Upper lobe of left lung (tissue), 6 donors: ENCODE results near the gene SH3YL1. TPM values are rescaled to one million over a fixed set of nuclear protein-coding genes. Genes with fewer than 3 reads are reported as not detected.
A peak's percentile ranks its signal among the peaks of the same experiment; 100 is the strongest.

Experiments used
- ATAC-seq, 2 donors: fragments of 200-7000 bp; cut with Tn5 transposase; one replicate each; pipeline ENCODE4 v1.9.1; 2022; ENCODE audit warnings: mild to moderate bottlenecking in 2 of 2, moderate library complexity in 2 of 2; ENCODE audit not compliant: low FRiP score in 2 of 2
- DNase-seq, 2 donors: peaks; one replicate each; pipeline ENCODE4 v3.0.0-alpha.2; 2019 to 2020
- H3K27ac ChIP-seq, 4 donors: fragments of 200-600 bp; sonication (generic); one replicate each; pipeline ENCODE4 v1.5.1; 2016 to 2019
- H3K27me3 ChIP-seq, 4 donors: fragments of 200-600 bp; sonication (generic); one replicate each; pipeline ENCODE4 v1.5.1; 2017 to 2019
- H3K36me3 ChIP-seq, 4 donors: fragments of 200-600 bp; sonication (generic); one replicate each; pipeline ENCODE4 v1.5.1; 2016 to 2019
- H3K4me1 ChIP-seq, 4 donors: fragments of 200-600 bp; sonication (generic); one replicate each; pipeline ENCODE4 v1.5.1; 2018 to 2019
- H3K4me3 ChIP-seq, 4 donors: fragments of 200-600 bp; sonication (generic); one replicate each; pipeline ENCODE4 v1.5.1; 2017 to 2019; ENCODE audit warnings: mild to moderate bottlenecking in 2 of 4, moderate library complexity in 1 of 4
- H3K9me3 ChIP-seq, 4 donors: fragments of 200-600 bp; sonication (generic); one replicate each; pipeline ENCODE4 v1.5.1; 2018 to 2019
- EP300 ChIP-seq, 4 donors: sonication (generic); formaldehyde crosslinking; IDR thresholded peaks; one replicate each; pipeline ENCODE4 v1.5.1; 2017; ENCODE audit warnings: antibody characterized with exemption in 4 of 4, control low read depth in 2 of 4
- POLR2A ChIP-seq, 4 donors: fragments of 450-650 bp; IDR thresholded peaks; one replicate each; pipeline ENCODE4 v1.5.1; 2016 to 2017; ENCODE audit warnings: antibody characterized with exemption in 4 of 4, mild to moderate bottlenecking in 2 of 4
- POLR2AphosphoS5 ChIP-seq, 2 donors: sonication (generic); formaldehyde crosslinking; IDR thresholded peaks; one replicate each; pipeline ENCODE4 v1.5.1; 2017; ENCODE audit warnings: antibody characterized with exemption in 2 of 2
- WGBS, 2 donors: methylation state at CpG; one replicate each; pipeline ENCODE4 v1.1.5; 2017 to 2018; 5-methylcytosine and 5-hydroxymethylcytosine counted together
- total RNA-seq, 6 donors: library from RNA; depleted of rRNA in 4 of 6; stranded (reverse); fragments of >200 nt in 4 of 6; gene quantifications; one replicate each; pipeline versions ENCODE4 v1.1.0 to v1.2.1, GENCODE V29; 2016 to 2021
- TF ChIP-seq, protein P1 (sequence below), 6 experiments: fragments of 450-650 bp in 4 of 6; fragments of 200-600 bp in 2 of 6; sonication (generic) in 2 of 6; IDR thresholded peaks; one replicate each; pipeline ENCODE4 v1.5.1; 2016 to 2019; ENCODE audit warnings: antibody characterized with exemption in 6 of 6
- donor health status: DM: no; HTN: no; CAD: no; lungs with moderate emphysema.
- donor health status: DM: no; HTN: yes; CAD: no; lungs with severe emphysema.

SH3YL1 gene
- total RNA-seq, 6 donors from 2014 or later = 30.5 to 140 (median 89.2) TPM

DNA sequence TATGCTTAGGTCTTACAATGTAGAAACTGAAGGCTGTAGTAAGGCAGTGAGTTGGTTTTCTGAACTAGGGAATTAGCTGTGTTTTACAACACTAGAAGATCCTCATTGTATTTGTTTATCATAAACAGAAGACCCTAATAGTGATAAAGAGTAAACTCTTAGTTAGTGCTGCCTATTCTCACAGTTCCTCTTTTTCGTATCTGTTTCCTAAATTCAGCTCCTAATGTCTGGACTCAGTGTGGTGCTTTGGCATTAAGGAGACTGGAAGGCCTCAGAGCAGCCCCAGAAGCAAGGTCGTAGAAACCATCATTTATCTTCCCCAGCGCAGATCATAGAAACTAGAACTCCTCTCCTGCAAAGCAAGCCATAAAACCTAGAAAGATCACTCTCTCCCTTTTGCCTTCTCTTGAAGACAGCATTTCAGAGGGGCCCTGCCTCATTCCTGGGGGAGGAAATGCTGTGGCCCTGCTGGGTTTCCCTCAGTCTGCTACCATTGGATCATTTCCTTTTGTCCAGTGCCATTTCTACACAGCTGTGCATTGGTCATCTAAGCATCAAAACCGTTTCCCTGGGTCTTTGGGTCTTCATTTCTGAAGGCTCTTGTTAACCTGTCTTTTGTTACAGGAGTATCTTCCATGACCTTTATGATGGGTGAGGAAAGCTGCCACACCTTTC lies 5.7 kb upstream of the SH3YL1 start:
- TF ChIP-seq POLR2A (IDR thresholded peaks at IDR 0.05) = no peak
- TF ChIP-seq EP300 (IDR thresholded peaks at IDR 0.05) = no peak
- no peak for TF ChIP-seq POLR2AphosphoS5 (IDR thresholded peaks at IDR 0.05)
- TF ChIP-seq, protein P1, sequence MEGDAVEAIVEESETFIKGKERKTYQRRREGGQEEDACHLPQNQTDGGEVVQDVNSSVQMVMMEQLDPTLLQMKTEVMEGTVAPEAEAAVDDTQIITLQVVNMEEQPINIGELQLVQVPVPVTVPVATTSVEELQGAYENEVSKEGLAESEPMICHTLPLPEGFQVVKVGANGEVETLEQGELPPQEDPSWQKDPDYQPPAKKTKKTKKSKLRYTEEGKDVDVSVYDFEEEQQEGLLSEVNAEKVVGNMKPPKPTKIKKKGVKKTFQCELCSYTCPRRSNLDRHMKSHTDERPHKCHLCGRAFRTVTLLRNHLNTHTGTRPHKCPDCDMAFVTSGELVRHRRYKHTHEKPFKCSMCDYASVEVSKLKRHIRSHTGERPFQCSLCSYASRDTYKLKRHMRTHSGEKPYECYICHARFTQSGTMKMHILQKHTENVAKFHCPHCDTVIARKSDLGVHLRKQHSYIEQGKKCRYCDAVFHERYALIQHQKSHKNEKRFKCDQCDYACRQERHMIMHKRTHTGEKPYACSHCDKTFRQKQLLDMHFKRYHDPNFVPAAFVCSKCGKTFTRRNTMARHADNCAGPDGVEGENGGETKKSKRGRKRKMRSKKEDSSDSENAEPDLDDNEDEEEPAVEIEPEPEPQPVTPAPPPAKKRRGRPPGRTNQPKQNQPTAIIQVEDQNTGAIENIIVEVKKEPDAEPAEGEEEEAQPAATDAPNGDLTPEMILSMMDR (IDR thresholded peaks at IDR 0.05) = no peak
- Histone ChIP-seq H3K27me3 (no peaks in the 10 kb centered on the region), H3K36me3 (peaks cover 0 to 22% (median 3%) of the 10 kb centered on the region in 4 donors), H3K4me1 (peaks cover 20 to 47% (median 33%) of the 10 kb centered on the region in 4 donors), H3K9me3 (no peaks in the 10 kb centered on the region), H3K4me3 (no peak overlapping the region), H3K27ac (no peak overlapping the region)
- 74 to 77% methylated on average over 4 of the region's 4 CpGs for WGBS, 2 donors
- ATAC-seq (no peak), DNase-seq (no peak)

DNA sequence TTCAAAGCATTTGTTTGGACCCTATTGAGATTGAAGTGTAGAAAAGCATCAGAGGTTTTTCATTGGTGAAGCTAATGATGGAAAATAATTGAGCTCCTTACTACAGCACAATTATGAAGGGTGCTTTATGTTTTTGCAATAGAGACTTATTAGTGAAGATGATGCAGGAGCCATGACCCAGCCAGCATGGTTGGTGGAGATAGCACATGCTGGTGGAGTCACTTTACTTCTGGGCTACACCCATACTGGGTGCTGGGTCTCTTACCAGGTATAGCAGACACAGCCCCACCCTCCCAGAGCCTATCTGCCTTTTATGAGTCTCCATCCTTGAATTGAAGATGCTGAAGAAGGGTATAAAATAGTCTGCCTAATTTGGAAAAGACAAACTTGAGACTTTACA lies 4.5 kb upstream of the SH3YL1 start:
- ATAC-seq (no peak), DNase-seq (no peak)
- H3K36me3 ChIP-seq = peaks cover 0 to 17% (median 2%) of the 10 kb centered on the region in 4 donors
- no peaks in the 10 kb centered on the region for H3K27me3 ChIP-seq
- H3K9me3 ChIP-seq = no peaks in the 10 kb centered on the region
- TF ChIP-seq EP300 (IDR thresholded peaks at IDR 0.05) (no peak), POLR2A (IDR thresholded peaks at IDR 0.05) (no peak), POLR2AphosphoS5 (IDR thresholded peaks at IDR 0.05) (no peak)
- TF ChIP-seq, protein P1 (IDR thresholded peaks at IDR 0.05) = no peak
- no peak overlapping the region for H3K4me3 ChIP-seq
- no peak overlapping the region for H3K27ac ChIP-seq
- peaks cover 21 to 57% (median 37%) of the 10 kb centered on the region in 4 donors for H3K4me1 ChIP-seq

DNA sequence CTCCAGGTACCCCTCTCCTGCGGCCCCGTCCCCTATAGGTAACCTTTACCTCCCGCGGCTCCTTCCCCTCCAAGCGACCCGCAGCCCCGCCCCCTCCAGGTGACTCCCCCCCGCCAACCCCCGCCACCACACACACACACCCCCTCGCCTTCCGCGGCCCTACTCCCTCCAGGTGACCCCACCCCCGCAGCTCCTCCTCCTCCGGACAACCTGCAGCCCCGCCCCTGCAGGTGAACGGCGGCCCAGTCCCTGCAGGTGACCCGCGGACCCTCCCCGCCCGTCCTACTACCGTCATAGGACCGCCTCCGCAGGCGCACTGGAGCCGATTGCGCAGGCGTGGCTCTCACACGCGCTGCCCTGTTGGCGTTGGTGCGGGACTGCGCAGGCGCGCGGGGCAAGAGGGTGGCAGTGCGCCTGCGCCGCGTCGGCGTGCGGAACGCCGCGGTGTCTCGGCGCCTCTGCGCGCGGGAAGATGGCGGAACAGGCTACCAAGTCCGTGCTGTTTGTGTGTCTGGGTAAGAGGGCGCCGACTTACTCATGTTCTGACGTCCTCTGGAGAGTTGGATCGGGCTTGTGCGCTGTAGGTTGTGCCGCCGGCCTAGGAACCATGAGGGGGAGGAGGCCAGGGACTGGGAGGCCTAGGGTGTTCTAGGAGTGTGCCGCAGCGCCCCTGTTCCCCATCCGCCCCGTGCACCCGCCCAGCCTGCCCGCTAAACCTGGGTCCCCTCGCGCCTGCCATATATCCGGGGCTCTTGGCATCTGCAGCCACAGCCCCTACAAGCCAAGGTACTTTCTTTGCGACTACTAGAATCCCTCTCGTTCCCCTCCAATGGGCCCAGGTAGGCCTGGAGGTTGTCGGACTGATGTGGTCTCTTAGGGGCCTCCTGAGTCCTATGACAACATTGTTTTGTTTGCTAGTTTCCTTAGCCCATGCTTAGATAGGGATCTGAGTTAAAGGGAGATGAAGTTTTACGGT lies 949 bp upstream of the SH3YL1 start, which contains the start of gene ACP1:
Gene ACP1 (plus strand): TSS at position 455 of the 976 bp plus-strand sequence. CDS start 18 bp downstream, at position 473.
- Histone ChIP-seq H3K9me3 (no peaks in the 10 kb centered on the region), H3K4me1 (peaks cover 36 to 81% (median 51%) of the 10 kb centered on the region in 4 donors), H3K36me3 (no peaks in the 10 kb centered on the region), H3K27me3 (no peaks in the 10 kb centered on the region), H3K27ac (peak within 1 kb of the TSS; percentile 90 to 93 (median 90)), H3K4me3 (peak within 1 kb of the TSS; percentile 80 to 93 (median 86))
- 0 to 1% methylated on average over 18 to 28 of the region's 73 CpGs for WGBS, 2 donors
- peak in 3 of 4 donors; percentile 85 to 91 (median 89) for TF ChIP-seq POLR2A (IDR thresholded peaks at IDR 0.05)
- TF ChIP-seq POLR2AphosphoS5 (IDR thresholded peaks at IDR 0.05) = peak; percentile 86 to 97
- TF ChIP-seq, protein P1 (IDR thresholded peaks at IDR 0.05) = peak in 1 of 6 experiments; percentile 40
- no peak for TF ChIP-seq EP300 (IDR thresholded peaks at IDR 0.05)
- DNase-seq (peak; percentile 98 to 99), ATAC-seq (peak; percentile 97)

DNA sequence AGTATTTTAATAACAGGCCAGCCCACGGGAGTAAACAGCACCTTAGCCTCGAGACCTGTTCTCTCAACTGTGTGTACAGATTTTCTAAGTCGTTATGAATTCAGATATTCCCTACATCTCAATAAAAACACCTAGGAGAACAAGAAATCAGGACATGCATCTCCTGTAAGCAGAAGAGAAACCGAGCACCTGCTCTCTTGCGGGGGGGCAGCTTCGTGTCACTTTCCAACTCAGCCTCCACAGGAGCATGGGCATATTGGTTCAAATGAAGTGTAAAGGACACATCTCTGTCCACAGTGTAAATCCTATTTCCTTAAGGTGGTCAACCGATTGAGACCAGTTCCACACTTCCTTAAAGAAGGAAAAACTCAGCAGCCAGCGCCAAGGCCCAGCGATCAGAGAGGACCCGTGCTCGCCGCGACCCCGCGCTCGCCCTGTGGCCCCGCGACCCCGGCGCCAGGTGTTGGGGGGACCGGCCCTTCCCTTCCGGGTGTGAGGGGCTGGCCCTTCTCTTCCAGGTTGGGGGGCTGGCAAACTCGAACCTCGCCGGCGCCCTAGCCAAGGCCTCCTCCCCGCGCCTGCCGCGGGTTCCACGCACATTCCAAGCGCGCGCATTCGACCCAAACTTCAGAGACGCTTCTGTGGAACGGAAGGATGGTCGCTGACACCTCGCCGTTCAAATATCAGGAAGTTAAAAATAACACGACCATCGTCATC lies 652 bp downstream of the SH3YL1 start:
- Histone ChIP-seq H3K4me3 (peak overlapping the region in 3 of 4 donors; percentile 82 to 93 (median 89)), H3K27me3 (no peaks in the 10 kb centered on the region), H3K4me1 (peaks cover 36 to 68% (median 47%) of the 10 kb centered on the region in 4 donors), H3K36me3 (no peaks in the 10 kb centered on the region), H3K27ac (peak overlapping the region; percentile 90 to 93 (median 90)), H3K9me3 (no peaks in the 10 kb centered on the region)
- no peak for TF ChIP-seq POLR2AphosphoS5 (IDR thresholded peaks at IDR 0.05)
- no peak for TF ChIP-seq EP300 (IDR thresholded peaks at IDR 0.05)
- TF ChIP-seq POLR2A (IDR thresholded peaks at IDR 0.05) = no peak
- TF ChIP-seq, protein P1 (IDR thresholded peaks at IDR 0.05) = no peak
- 22 to 32% methylated on average over 27 to 42 of the region's 42 CpGs for whole genome bisulfite sequencing, 2 donors
- no peak for ATAC-seq
- DNase-seq = peak in 1 of 2 donors; percentile 86
